ENCODE data around the gene CENPI. TPM values are rescaled to one million over a fixed set of nuclear protein-coding genes. Genes with fewer than 3 reads are reported as not detected.
"Not testable (repeated sequence)": the region's sequence is repeated elsewhere in the genome, so short reads cannot be mapped to it uniquely, and the experiment has no call there.

The CENPI gene
- total RNA-seq (2014; rRNA removed; shearing (Covaris generic)) = 40.7 and 43.6 TPM in 2 replicates

- Histone ChIP-seq H3K9me3 (replicated peaks) (no peaks in the 10 kb centered on the region), H3K4me3 (peak within 1 kb of the TSS; percentile 54), H3K27ac (peak within 1 kb of the TSS; percentile 72), H3K27me3 (replicated peaks) (no peaks in the 10 kb centered on the region), H3K4me1 (replicated peaks) (0 out of 2 replicates have a peak, but pooled peaks cover 4% of the 10 kb centered on the region), H3K36me3 (peaks cover 10% of the 10 kb centered on the region)
- peak; percentile 89 to 93 for DNase-seq (ENCODE audit: low read depth in 1 of 2, low spot score in 2 of 2)
Measured at GRCh38 chrX:101097546-101098453, at the start of gene CENPI. CENPI (plus strand) TSS chrX:101098204; CDS start chrX:101101071, 2,867 bp downstream.

GRCh38 chrX:101051153-101051548, 46.9 kb upstream of the CENPI start:
- Histone ChIP-seq H3K4me1 (replicated peaks) (peaks cover 7% of the 10 kb centered on the region), H3K9me3 (replicated peaks) (no peaks in the 10 kb centered on the region), H3K27me3 (replicated peaks) (no peaks in the 10 kb centered on the region), H3K36me3 (no peaks in the 10 kb centered on the region), H3K27ac (peak overlapping the region; percentile 74), H3K4me3 (peak overlapping the region; percentile 57)
- no peak for DNase-seq (ENCODE audit: low read depth in 1 of 2, low spot score in 2 of 2)

GRCh38 chrX:101051549-101052302, 46.3 kb upstream of the CENPI start, which contains the start of gene TRMT2B:
TRMT2B (minus strand) TSS chrX:101052111; CDS start chrX:101042289, 9,822 bp downstream.
- DNase-seq (ENCODE audit: low read depth in 1 of 2, low spot score in 2 of 2) = peak; percentile 60 to 82
- Histone ChIP-seq H3K4me3 (peak within 1 kb of the TSS; percentile 57), H3K27me3 (replicated peaks) (no peaks in the 10 kb centered on the region), H3K4me1 (replicated peaks) (peaks cover 11% of the 10 kb centered on the region), H3K27ac (peak within 1 kb of the TSS; percentile 74), H3K9me3 (replicated peaks) (no peaks in the 10 kb centered on the region), H3K36me3 (no peaks in the 10 kb centered on the region)

GRCh38 chrX:101056551-101056950, 41.5 kb upstream of the CENPI start:
- not testable (repeated sequence) for H3K4me1 ChIP-seq (replicated peaks); H3K36me3 ChIP-seq; H3K4me3 ChIP-seq; H3K9me3 ChIP-seq (replicated peaks); H3K27me3 ChIP-seq (replicated peaks)
- H3K27ac ChIP-seq = peak overlapping the region; percentile 41; the same call in 1 of the 2 replicates
- peak in 1 of 2 experiments; percentile 1 for DNase-seq (ENCODE audit: low read depth in 1 of 2, low spot score in 2 of 2)

GRCh38 chrX:101057093-101057714, 40.8 kb upstream of the CENPI start:
- no peaks in the 10 kb centered on the region for H3K27me3 ChIP-seq (replicated peaks)
- peaks cover 8% of the 10 kb centered on the region for H3K4me1 ChIP-seq (replicated peaks)
- no peaks in the 10 kb centered on the region for H3K9me3 ChIP-seq (replicated peaks)
- peak overlapping the region; percentile 41; the same call in 1 of the 2 replicates for H3K27ac ChIP-seq
- H3K36me3 ChIP-seq = no peaks in the 10 kb centered on the region
- no peak overlapping the region for H3K4me3 ChIP-seq
- DNase-seq (ENCODE audit: low read depth in 1 of 2, low spot score in 2 of 2) = peak in 1 of 2 experiments; percentile 4

GRCh38 chrX:101062176-101062575, 35.8 kb upstream of the CENPI start:
- no peaks in the 10 kb centered on the region for H3K27me3 ChIP-seq (replicated peaks)
- H3K4me1 ChIP-seq (replicated peaks) = no peaks in the 10 kb centered on the region
- H3K9me3 ChIP-seq (replicated peaks) = no peaks in the 10 kb centered on the region
- H3K4me3 ChIP-seq = no peak overlapping the region
- DNase-seq (ENCODE audit: low read depth in 1 of 2, low spot score in 2 of 2) = no peak
- H3K27ac ChIP-seq = no peak overlapping the region
- H3K36me3 ChIP-seq = no peaks in the 10 kb centered on the region

- Histone ChIP-seq H3K4me1 (replicated peaks) (no peaks in the 10 kb centered on the region), H3K27ac (no peak overlapping the region), H3K9me3 (replicated peaks) (no peaks in the 10 kb centered on the region), H3K4me3 (no peak overlapping the region), H3K27me3 (replicated peaks) (no peaks in the 10 kb centered on the region), H3K36me3 (no peaks in the 10 kb centered on the region)
- DNase-seq (ENCODE audit: low read depth in 1 of 2, low spot score in 2 of 2) = no peak
Measured at GRCh38 chrX:101071582-101071981, 26.4 kb upstream of the CENPI start.

- peak in 1 of 2 experiments; percentile 20 for DNase-seq (ENCODE audit: low read depth in 1 of 2, low spot score in 2 of 2)
- Histone ChIP-seq H3K4me3 (no peak within 1 kb of the TSS), H3K9me3 (replicated peaks) (no peaks in the 10 kb centered on the region), H3K27ac (no peak within 1 kb of the TSS), H3K4me1 (replicated peaks) (peaks cover 6% of the 10 kb centered on the region; the same call in 1 of the 2 replicates), H3K36me3 (no peaks in the 10 kb centered on the region), H3K27me3 (replicated peaks) (no peaks in the 10 kb centered on the region)
Measured at GRCh38 chrX:101078716-101079598, 19.0 kb upstream of the CENPI start, which contains the start of gene TMEM35A. TMEM35A (plus strand) TSS chrX:101078879; CDS start chrX:101079003, 124 bp downstream.

GRCh38 chrX:101079736-101080270, 18.2 kb upstream of the CENPI start:
- H3K9me3 ChIP-seq (replicated peaks) = no peaks in the 10 kb centered on the region
- no peak for DNase-seq (ENCODE audit: low read depth in 1 of 2, low spot score in 2 of 2)

GRCh38 chrX:101080326-101081124, 17.5 kb upstream of the CENPI start:
- Histone ChIP-seq H3K27ac (no peak overlapping the region), H3K27me3 (replicated peaks) (no peaks in the 10 kb centered on the region), H3K4me3 (no peak overlapping the region), H3K9me3 (replicated peaks) (no peaks in the 10 kb centered on the region), H3K4me1 (replicated peaks) (peaks cover 6% of the 10 kb centered on the region; the same call in 1 of the 2 replicates), H3K36me3 (no peaks in the 10 kb centered on the region)
- DNase-seq (ENCODE audit: low read depth in 1 of 2, low spot score in 2 of 2) = no peak

More at GRCh38 chrX:101079736-101080270, 18.2 kb upstream of the CENPI start:
- H3K36me3 ChIP-seq = no peaks in the 10 kb centered on the region
- no peak overlapping the region for H3K4me3 ChIP-seq
- peaks cover 6% of the 10 kb centered on the region; the same call in 1 of the 2 replicates for H3K4me1 ChIP-seq (replicated peaks)
- H3K27ac ChIP-seq = no peak overlapping the region
- no peaks in the 10 kb centered on the region for H3K27me3 ChIP-seq (replicated peaks)

GRCh38 chrX:101081231-101081630, 16.8 kb upstream of the CENPI start:
- Histone ChIP-seq H3K9me3 (replicated peaks) (no peaks in the 10 kb centered on the region), H3K4me1 (replicated peaks) (peaks cover 6% of the 10 kb centered on the region; the same call in 1 of the 2 replicates), H3K27ac (no peak overlapping the region), H3K27me3 (replicated peaks) (no peaks in the 10 kb centered on the region), H3K4me3 (no peak overlapping the region), H3K36me3 (no peaks in the 10 kb centered on the region)
- no peak for DNase-seq (ENCODE audit: low read depth in 1 of 2, low spot score in 2 of 2)

- Histone ChIP-seq H3K36me3 (no peaks in the 10 kb centered on the region), H3K27ac (no peak overlapping the region), H3K4me1 (replicated peaks) (no peaks in the 10 kb centered on the region), H3K27me3 (replicated peaks) (no peaks in the 10 kb centered on the region), H3K9me3 (replicated peaks) (no peaks in the 10 kb centered on the region), H3K4me3 (no peak overlapping the region)
- no peak for DNase-seq (ENCODE audit: low read depth in 1 of 2, low spot score in 2 of 2)
Measured at GRCh38 chrX:101091817-101092216, 6.2 kb upstream of the CENPI start.
